ENCODE data around the gene CLEC17A. TPM values are rescaled to one million over a fixed set of nuclear protein-coding genes. Genes with fewer than 3 reads are reported as not detected.
"Not testable (repeated sequence)": the region's sequence is repeated elsewhere in the genome, so short reads cannot be mapped to it uniquely, and the experiment has no call there.

Gene CLEC17A
- total RNA-seq, 1 donor from 2014 or later, result not detected

DNA sequence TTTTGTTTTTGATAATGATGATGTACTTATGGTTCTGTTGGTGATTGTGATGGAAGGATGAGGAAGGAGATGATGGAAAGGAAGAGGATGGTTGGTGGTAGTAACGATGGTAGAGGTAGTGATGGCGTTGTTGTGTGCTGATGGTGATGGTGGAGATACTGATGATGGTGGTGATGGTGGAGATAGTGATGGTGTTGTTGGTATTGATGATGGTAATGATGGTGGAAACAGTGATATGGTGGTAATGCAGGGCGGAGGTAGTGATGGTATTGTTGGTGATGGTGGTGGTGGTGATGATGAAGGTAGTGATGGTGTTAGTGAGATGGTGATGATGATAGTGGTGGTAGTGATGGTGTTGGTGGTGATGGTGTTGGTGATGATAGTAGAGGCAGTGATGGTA is 12.7 kb downstream of the CLEC17A start:
- DNase-seq (ENCODE audit: extremely low spot score in 2 of 2), result no peak
- H3K9me3 ChIP-seq, result no peaks in the 10 kb centered on the region
- H3K4me1 ChIP-seq, result no peaks in the 10 kb centered on the region
- no peaks in the 10 kb centered on the region for H3K36me3 ChIP-seq
- no peak overlapping the region for H3K27ac ChIP-seq
- H3K27me3 ChIP-seq, result no peaks in the 10 kb centered on the region
- intact Hi-C loops (cut with DNase I), result no loop called here
- TF ChIP-seq POLR2A (IDR thresholded peaks at IDR 0.05) (no peak), POLR2AphosphoS5 (IDR thresholded peaks at IDR 0.05; ENCODE audit: insufficient read depth in 1 of 2, low read depth in 1 of 2) (no peak)
- TF ChIP-seq, protein P1, sequence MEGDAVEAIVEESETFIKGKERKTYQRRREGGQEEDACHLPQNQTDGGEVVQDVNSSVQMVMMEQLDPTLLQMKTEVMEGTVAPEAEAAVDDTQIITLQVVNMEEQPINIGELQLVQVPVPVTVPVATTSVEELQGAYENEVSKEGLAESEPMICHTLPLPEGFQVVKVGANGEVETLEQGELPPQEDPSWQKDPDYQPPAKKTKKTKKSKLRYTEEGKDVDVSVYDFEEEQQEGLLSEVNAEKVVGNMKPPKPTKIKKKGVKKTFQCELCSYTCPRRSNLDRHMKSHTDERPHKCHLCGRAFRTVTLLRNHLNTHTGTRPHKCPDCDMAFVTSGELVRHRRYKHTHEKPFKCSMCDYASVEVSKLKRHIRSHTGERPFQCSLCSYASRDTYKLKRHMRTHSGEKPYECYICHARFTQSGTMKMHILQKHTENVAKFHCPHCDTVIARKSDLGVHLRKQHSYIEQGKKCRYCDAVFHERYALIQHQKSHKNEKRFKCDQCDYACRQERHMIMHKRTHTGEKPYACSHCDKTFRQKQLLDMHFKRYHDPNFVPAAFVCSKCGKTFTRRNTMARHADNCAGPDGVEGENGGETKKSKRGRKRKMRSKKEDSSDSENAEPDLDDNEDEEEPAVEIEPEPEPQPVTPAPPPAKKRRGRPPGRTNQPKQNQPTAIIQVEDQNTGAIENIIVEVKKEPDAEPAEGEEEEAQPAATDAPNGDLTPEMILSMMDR (IDR thresholded peaks at IDR 0.05), result no peak
- H3K4me3 ChIP-seq, result no peak overlapping the region

DNA sequence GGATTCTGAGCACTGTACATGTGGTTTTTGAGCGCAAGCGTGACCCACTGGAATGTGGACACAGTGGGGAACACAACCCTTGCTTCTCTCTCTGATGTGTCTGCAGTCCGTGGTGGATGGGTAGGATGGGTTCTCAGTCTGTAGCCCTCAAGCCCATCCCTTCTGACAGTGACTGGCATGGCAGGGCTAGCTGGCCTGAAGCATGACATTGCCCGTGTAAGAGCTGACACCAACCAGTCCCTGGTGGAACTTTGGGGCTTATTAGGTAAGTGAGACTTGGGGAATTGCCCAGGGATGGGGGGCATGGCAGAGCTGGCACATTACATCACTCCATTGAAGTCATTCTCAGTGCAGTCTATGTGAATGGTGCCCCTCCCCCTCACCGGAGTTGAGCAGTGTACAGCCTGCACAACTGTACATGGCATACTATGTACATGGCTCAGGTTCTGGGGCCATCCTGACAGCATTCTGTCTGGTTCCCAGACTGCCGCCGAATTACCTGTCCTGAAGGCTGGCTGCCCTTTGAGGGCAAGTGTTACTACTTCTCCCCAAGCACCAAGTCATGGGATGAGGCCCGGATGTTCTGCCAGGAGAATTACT is 16.8 kb downstream of the CLEC17A start:
- DNase-seq (ENCODE audit: extremely low spot score in 2 of 2), result no peak
- no peaks in the 10 kb centered on the region for H3K36me3 ChIP-seq
- no peak overlapping the region for H3K4me3 ChIP-seq
- H3K27ac ChIP-seq, result no peak overlapping the region
- H3K27me3 ChIP-seq, result no peaks in the 10 kb centered on the region
- no peak for TF ChIP-seq POLR2AphosphoS5 (IDR thresholded peaks at IDR 0.05; ENCODE audit: insufficient read depth in 1 of 2, low read depth in 1 of 2)
- TF ChIP-seq, protein P1 (IDR thresholded peaks at IDR 0.05), result no peak
- TF ChIP-seq POLR2A (IDR thresholded peaks at IDR 0.05), result no peak
- no peaks in the 10 kb centered on the region for H3K4me1 ChIP-seq
- intact Hi-C loops (cut with DNase I), result no loop called here
- no peaks in the 10 kb centered on the region for H3K9me3 ChIP-seq

DNA sequence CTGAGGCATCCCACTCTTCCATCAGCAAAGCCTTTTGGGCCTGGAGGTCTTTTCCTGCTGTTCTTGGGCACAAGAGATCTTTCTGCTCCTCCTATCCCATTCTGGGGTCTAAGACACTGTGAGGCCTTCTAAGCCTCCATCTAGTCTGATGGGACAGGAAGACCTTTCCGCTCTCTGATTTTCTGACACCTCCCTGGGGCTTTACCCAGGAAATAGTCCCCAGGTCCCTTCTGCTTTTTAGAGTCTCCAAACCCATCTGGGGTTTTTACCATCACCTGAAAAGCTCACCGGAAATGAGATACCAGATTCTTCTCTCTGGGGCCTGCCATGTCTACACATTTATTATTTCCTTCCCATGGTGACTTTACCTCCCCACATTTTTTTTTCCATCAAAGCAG is 21.1 kb downstream of the CLEC17A start:
- H3K27ac ChIP-seq, result no peak overlapping the region
- no peaks in the 10 kb centered on the region for H3K4me1 ChIP-seq
- H3K9me3 ChIP-seq, result no peaks in the 10 kb centered on the region
- no peak overlapping the region for H3K4me3 ChIP-seq
- TF ChIP-seq POLR2A (IDR thresholded peaks at IDR 0.05) (no peak), POLR2AphosphoS5 (IDR thresholded peaks at IDR 0.05; ENCODE audit: insufficient read depth in 1 of 2, low read depth in 1 of 2) (no peak)
- TF ChIP-seq, protein P1 (IDR thresholded peaks at IDR 0.05), result no peak
- intact Hi-C loops (cut with DNase I), result no loop called here
- H3K27me3 ChIP-seq, result no peaks in the 10 kb centered on the region
- H3K36me3 ChIP-seq, result no peaks in the 10 kb centered on the region
- DNase-seq (ENCODE audit: extremely low spot score in 2 of 2), result no peak

GRCh38 chr19:14606627-14607026 is 23.7 kb downstream of the CLEC17A start:
- Histone ChIP-seq H3K36me3 (no peaks in the 10 kb centered on the region), H3K27me3 (no peaks in the 10 kb centered on the region), H3K9me3 (no peaks in the 10 kb centered on the region), H3K27ac (no peak overlapping the region), H3K4me3 (no peak overlapping the region), H3K4me1 (no peaks in the 10 kb centered on the region)
- intact Hi-C loops (cut with DNase I), result no loop called here
- no peak for DNase-seq (ENCODE audit: extremely low spot score in 2 of 2)
- TF ChIP-seq, protein P1 (IDR thresholded peaks at IDR 0.05), result no peak
- TF ChIP-seq POLR2A (IDR thresholded peaks at IDR 0.05) (no peak), POLR2AphosphoS5 (IDR thresholded peaks at IDR 0.05; ENCODE audit: insufficient read depth in 1 of 2, low read depth in 1 of 2) (no peak)

DNA sequence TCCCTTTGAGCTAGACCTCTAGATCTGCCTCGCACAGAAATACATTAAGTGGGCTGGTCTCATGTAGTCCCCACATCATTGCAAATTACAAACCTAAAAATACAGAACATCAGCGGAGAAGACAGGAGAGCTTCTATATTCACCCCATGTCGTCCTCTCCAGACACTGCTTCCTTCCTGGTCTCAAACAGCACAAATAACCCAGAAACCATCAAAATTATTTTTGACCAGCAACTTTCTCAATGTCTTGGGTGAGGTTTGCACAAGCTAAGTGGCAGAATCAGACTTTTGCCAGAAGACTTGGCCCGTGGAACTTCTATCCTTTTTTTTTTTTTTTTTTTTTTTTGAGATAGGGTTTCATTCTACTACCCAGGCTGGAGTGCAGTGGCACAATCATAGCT is 28.2 kb downstream of the CLEC17A start:
- TF ChIP-seq POLR2AphosphoS5 (IDR thresholded peaks at IDR 0.05; ENCODE audit: insufficient read depth in 1 of 2, low read depth in 1 of 2) (no peak), POLR2A (IDR thresholded peaks at IDR 0.05) (no peak)
- TF ChIP-seq, protein P1 (IDR thresholded peaks at IDR 0.05), result no peak
- DNase-seq (ENCODE audit: extremely low spot score in 2 of 2), result no peak
- H3K4me3 ChIP-seq, result no peak overlapping the region
- H3K27me3 ChIP-seq, result no peaks in the 10 kb centered on the region
- H3K36me3 ChIP-seq, result no peaks in the 10 kb centered on the region
- intact Hi-C loops (cut with DNase I), result no loop called here
- H3K27ac ChIP-seq, result no peak overlapping the region
- H3K9me3 ChIP-seq, result no peaks in the 10 kb centered on the region
- H3K4me1 ChIP-seq, result no peaks in the 10 kb centered on the region

- H3K36me3 ChIP-seq; H3K4me3 ChIP-seq; H3K27me3 ChIP-seq; intact Hi-C loops (cut with DNase I); H3K4me1 ChIP-seq; H3K27ac ChIP-seq; DNase-seq (ENCODE audit: extremely low spot score in 2 of 2); H3K9me3 ChIP-seq: not testable (repeated sequence)
Measured at GRCh38 chr19:14612242-14612641, 29.4 kb downstream of the CLEC17A start.
